Non-pigmented ciliary epithelial cell (primary cell): ENCODE results near the gene FKBP11.
"Not testable (repeated sequence)": the region's sequence is repeated elsewhere in the genome, so short reads cannot be mapped to it uniquely, and the experiment has no call there.

ENCODE experiments used
- DNase-seq: peaks from one replicate; pipeline ENCODE4 v3.0.0-alpha.2; 2010; ENCODE audit warnings: low read depth

The FKBP11 gene

GRCh38 chr12:48954841-48955501 lies 29.7 kb upstream of the FKBP11 start:
- DNase-seq = no peak

- no peak for DNase-seq
Observed at GRCh38 chr12:48954061-48954460, 28.8 kb upstream of the FKBP11 start.

GRCh38 chr12:48952691-48953090 lies 27.4 kb upstream of the FKBP11 start:
- no peak for DNase-seq

- DNase-seq = no peak
Observed at GRCh38 chr12:48947727-48948126, 22.4 kb upstream of the FKBP11 start.

GRCh38 chr12:48946943-48947342 lies 21.7 kb upstream of the FKBP11 start:
- DNase-seq = no peak

GRCh38 chr12:48946205-48946604 lies 20.9 kb upstream of the FKBP11 start:
- DNase-seq = no peak

- no peak for DNase-seq
Observed at GRCh38 chr12:48943221-48943620, 17.9 kb upstream of the FKBP11 start.

- DNase-seq = no peak
Observed at GRCh38 chr12:48940181-48940580, 14.9 kb upstream of the FKBP11 start.

- no peak for DNase-seq
Observed at GRCh38 chr12:48938805-48939204, 13.5 kb upstream of the FKBP11 start.

- DNase-seq = no peak
Observed at GRCh38 chr12:48937170-48937569, 11.9 kb upstream of the FKBP11 start.

GRCh38 chr12:48936379-48936979 lies 11.2 kb upstream of the FKBP11 start:
- DNase-seq = no peak

GRCh38 chr12:48934312-48934706 lies 9.0 kb upstream of the FKBP11 start:
- no peak for DNase-seq

- DNase-seq = no peak
Observed at GRCh38 chr12:48933664-48934311, 8.5 kb upstream of the FKBP11 start.

- DNase-seq = no peak
Observed at GRCh38 chr12:48932878-48933277, 7.6 kb upstream of the FKBP11 start.

- DNase-seq = no peak
Observed at GRCh38 chr12:48930475-48930874, 5.2 kb upstream of the FKBP11 start.

- DNase-seq = no peak
Observed at GRCh38 chr12:48929551-48929950, 4.3 kb upstream of the FKBP11 start.

GRCh38 chr12:48927261-48927660 lies 2.0 kb upstream of the FKBP11 start:
- DNase-seq = peak; percentile 58

GRCh38 chr12:48924617-48925303 lies 532 bp downstream of the FKBP11 start:
- no peak for DNase-seq

- DNase-seq = no peak
Observed at GRCh38 chr12:48923117-48923516, 2.2 kb downstream of the FKBP11 start.

- no peak for DNase-seq
Observed at GRCh38 chr12:48917857-48918537, 7.3 kb downstream of the FKBP11 start.

GRCh38 chr12:48910196-48910595 lies 15.1 kb downstream of the FKBP11 start:
- no peak for DNase-seq

- DNase-seq = not testable (repeated sequence)
Observed at GRCh38 chr12:48909698-48910097, 15.6 kb downstream of the FKBP11 start.
